Measurements from ENCODE around the gene VPS13A.

DNA sequence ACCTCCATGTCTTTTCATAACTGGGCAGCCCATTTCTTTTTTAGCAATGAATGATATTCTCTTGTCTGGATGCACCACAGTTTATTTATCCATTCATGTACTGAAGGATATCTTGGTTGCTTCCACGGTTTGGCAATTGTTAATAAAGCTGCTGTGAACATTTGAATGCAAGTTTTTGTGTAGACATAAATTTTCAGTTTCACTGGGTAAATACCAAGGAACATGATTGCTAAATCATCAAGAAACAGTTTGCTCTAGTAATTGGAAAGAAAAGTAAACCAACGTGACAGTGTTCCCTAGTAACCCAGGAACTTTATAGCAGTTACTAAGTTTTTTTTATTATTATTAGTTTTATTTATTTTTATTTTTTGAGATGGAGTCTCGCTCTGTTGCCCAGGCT, 100.4 kb downstream of the VPS13A start:
- TF ChIP-seq, protein P1, sequence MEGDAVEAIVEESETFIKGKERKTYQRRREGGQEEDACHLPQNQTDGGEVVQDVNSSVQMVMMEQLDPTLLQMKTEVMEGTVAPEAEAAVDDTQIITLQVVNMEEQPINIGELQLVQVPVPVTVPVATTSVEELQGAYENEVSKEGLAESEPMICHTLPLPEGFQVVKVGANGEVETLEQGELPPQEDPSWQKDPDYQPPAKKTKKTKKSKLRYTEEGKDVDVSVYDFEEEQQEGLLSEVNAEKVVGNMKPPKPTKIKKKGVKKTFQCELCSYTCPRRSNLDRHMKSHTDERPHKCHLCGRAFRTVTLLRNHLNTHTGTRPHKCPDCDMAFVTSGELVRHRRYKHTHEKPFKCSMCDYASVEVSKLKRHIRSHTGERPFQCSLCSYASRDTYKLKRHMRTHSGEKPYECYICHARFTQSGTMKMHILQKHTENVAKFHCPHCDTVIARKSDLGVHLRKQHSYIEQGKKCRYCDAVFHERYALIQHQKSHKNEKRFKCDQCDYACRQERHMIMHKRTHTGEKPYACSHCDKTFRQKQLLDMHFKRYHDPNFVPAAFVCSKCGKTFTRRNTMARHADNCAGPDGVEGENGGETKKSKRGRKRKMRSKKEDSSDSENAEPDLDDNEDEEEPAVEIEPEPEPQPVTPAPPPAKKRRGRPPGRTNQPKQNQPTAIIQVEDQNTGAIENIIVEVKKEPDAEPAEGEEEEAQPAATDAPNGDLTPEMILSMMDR (IDR thresholded peaks at IDR 0.05) = no peak
- no peak for TF ChIP-seq ZFX (IDR thresholded peaks at IDR 0.05; ENCODE audit: borderline replicate concordance)
